ENCODE data around the gene ZNF208.
"Not testable (repeated sequence)": the region's sequence is repeated elsewhere in the genome, so short reads cannot be mapped to it uniquely, and the experiment has no call there.

Gene ZNF208
- 5.4 to 13.0 reads per million in 2 donors for total RNA-seq

- not testable (repeated sequence) for DNase-seq
Measured at GRCh38 chr19:22010437-22011143, at the start of gene ZNF208. Gene ZNF208, minus strand, starts transcription at chr19:22010943. Its CDS starts 149 bp downstream, at chr19:22010794.

GRCh38 chr19:22052644-22053013 lies 41.9 kb upstream of the ZNF208 start:
- DNase-seq: no peak

GRCh38 chr19:22041151-22041550 lies 30.4 kb upstream of the ZNF208 start:
- not testable (repeated sequence) for DNase-seq

GRCh38 chr19:22030680-22031079 lies 19.9 kb upstream of the ZNF208 start:
- no peak for DNase-seq

GRCh38 chr19:22026687-22027086 lies 15.9 kb upstream of the ZNF208 start:
- no peak for DNase-seq

- not testable (repeated sequence) for DNase-seq
Measured at GRCh38 chr19:22025539-22025938, 14.8 kb upstream of the ZNF208 start.

- no peak for DNase-seq
Measured at GRCh38 chr19:21970466-21970865, 40.3 kb downstream of the ZNF208 start.

GRCh38 chr19:21947775-21948174 lies 63.0 kb downstream of the ZNF208 start:
- no peak for DNase-seq

- peak; percentile 3 for DNase-seq
Measured at GRCh38 chr19:21940684-21941083, 70.1 kb downstream of the ZNF208 start.

- no peak for DNase-seq
Measured at GRCh38 chr19:21934593-21934992, 76.2 kb downstream of the ZNF208 start.

GRCh38 chr19:21934131-21934530 lies 76.6 kb downstream of the ZNF208 start:
- no peak for DNase-seq

GRCh38 chr19:21922276-21922675 lies 88.5 kb downstream of the ZNF208 start:
- DNase-seq: no peak

- no peak for DNase-seq
Measured at GRCh38 chr19:21921691-21922180, 89.0 kb downstream of the ZNF208 start.

GRCh38 chr19:21915411-21915810 lies 95.3 kb downstream of the ZNF208 start:
- DNase-seq: no peak

GRCh38 chr19:21912654-21913053 lies 98.1 kb downstream of the ZNF208 start:
- no peak for DNase-seq

GRCh38 chr19:21910318-21910717 lies 100.4 kb downstream of the ZNF208 start:
- no peak for DNase-seq

- DNase-seq: no peak
Measured at GRCh38 chr19:21908066-21908465, 102.7 kb downstream of the ZNF208 start.

GRCh38 chr19:21907516-21907915 lies 103.2 kb downstream of the ZNF208 start:
- DNase-seq: no peak

GRCh38 chr19:21902571-21902970 lies 108.2 kb downstream of the ZNF208 start:
- no peak for DNase-seq

GRCh38 chr19:21901861-21902260 lies 108.9 kb downstream of the ZNF208 start:
- DNase-seq: no peak

GRCh38 chr19:21900401-21900800 lies 110.3 kb downstream of the ZNF208 start:
- no peak for DNase-seq

GRCh38 chr19:21891086-21891485 lies 119.7 kb downstream of the ZNF208 start:
- DNase-seq: no peak

GRCh38 chr19:21890017-21890416 lies 120.7 kb downstream of the ZNF208 start:
- not testable (repeated sequence) for DNase-seq

GRCh38 chr19:21885516-21885915 lies 125.2 kb downstream of the ZNF208 start:
- DNase-seq: not testable (repeated sequence)

- DNase-seq: not testable (repeated sequence)
Measured at GRCh38 chr19:21884786-21885185, 126.0 kb downstream of the ZNF208 start.
